GM18508 (cell line): ENCODE results near the gene IDH2.

ENCODE experiments used
- ATAC-seq: cut with Tn5 transposase; IDR thresholded peaks from one replicate; pipeline ENCODE4 v1.9.1; 2021; ENCODE audit warnings: moderate number of reproducible peaks; ENCODE audit not compliant: insufficient read depth, unreplicated experiment

The IDH2 gene

DNA sequence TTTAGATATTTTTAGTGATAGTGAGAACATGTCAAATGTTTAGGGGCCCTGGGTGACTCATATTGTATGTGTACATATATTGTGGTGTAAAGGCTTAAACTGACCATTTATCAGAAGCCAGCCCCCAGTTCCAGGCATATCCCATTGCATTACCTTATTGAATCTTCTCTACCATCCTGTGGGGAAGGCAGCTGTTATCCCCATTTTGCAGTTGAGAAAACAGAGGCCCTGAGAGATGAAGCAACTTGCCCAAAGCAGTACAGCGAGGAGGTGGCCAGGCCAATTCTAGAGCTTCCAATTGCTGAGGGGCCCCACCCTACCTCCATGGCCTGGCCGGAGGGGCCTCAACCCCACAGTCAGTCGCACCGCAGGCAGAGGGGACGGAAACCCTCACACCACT, 53.2 kb downstream of the IDH2 start:
- ATAC-seq = no peak

DNA sequence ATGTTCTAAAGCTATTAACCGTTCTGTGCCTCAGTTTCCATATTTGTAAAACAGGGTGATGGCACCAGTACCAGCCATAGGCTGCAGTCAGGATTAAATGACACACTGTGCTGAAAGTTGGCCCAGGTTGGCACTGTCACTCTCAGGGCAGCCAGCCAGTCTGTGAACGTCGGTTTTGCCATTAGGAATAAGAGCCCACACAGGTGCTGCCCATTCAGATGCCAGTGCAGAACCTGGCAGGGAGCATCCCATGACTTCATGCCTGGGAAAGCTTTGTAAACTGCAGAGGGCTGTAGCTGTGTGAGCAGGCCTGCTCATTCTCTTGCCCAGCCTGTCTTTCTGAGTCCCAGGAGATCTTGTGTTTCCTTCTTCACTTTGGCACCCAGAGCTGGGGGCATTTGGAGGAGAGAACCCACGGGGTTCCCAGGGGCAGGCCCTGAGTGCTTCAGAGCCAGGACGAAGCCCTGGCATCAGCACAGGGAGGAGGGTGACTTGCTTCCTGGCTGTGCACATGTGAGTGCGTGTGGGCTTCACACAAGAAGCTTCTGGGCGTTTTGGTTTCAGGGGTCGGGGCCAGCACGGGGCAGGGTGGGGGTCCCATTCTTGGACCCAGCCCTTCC, 54.2 kb downstream of the IDH2 start:
- ATAC-seq = no peak

DNA sequence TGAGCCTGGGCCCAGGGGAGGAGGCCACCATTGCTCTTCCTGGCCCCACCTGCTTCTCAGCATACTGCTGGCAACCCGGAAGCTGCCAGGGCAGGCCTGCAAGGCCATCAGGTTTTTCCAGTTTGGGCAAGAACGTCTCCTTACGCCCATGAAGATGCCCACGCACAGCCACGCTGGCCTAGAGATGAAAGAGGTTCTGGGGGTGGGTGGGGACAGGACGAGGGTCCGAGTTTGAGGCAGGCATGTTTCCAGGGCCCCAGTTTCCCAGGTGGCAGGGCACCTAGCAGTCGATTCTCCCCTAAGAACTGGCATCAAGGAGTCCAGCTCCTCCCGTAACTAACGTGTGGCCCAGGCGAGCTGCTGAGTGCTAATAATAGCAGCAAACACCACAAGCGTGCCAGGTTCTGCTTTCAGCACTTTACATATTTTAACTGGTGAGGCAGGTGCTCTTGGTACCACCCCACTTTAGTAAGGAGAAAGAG, 55.3 kb downstream of the IDH2 start:
- ATAC-seq = no peak

DNA sequence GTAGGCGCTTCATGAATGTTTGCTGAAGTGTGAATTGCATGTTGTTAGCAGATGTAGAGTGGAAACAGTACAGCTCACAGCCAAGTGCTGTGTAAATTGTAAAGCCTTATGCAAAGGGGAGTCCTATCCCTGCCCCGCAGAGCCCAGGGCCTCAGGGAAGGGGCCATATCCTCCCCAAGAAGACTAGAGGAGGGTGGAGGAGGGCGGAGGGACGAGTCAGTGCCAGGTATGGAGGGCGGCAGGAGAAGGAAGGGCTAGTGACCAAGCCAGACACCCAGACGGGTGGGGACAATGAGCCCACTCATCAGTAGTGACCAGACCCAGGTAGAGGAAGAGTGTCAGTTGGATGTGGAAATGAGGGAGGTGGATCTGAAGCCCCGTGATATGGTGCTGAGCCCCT, 56.0 kb downstream of the IDH2 start:
- ATAC-seq = no peak

DNA sequence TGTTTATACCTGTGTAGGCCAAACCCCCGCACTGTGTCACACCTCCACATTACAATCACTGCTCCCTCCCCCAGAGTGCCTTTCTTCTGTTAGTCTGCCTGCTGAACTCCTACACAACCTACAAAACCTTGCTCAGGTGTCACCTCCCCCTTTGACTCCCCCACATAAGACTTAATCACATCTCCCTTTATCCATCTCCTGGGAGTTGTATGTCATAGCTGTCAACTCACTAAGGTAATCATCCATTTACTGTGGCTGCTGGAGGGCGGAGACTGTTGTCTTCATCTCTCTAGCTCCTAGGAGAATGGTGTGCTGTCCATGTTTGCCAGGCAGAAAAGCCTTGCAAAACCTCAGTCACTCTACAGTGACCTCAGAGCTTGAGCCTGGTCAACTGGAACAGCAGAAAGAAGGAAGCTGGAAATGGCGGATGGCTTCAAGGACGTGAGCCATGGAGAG, 57.3 kb downstream of the IDH2 start:
- ATAC-seq = no peak

DNA sequence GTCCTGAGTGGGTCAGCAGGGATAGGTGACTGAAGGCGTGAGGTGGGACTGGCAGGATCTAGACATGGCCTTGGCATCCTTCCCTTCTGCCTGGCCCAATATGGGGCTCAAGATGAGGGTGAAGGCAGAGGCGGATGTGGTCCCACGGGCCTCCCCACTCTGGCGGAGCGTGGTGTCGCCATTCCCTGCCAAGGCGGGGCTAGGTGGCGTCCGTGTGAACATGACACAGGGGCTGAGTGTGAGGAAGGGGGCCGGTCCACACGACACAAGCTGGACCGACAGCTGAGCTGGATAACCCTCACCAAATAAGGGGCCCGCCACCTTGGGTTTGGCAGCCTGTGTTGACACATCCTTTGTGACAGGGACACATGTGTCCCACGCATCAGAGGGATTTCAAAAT, 58.1 kb downstream of the IDH2 start:
- ATAC-seq = no peak

DNA sequence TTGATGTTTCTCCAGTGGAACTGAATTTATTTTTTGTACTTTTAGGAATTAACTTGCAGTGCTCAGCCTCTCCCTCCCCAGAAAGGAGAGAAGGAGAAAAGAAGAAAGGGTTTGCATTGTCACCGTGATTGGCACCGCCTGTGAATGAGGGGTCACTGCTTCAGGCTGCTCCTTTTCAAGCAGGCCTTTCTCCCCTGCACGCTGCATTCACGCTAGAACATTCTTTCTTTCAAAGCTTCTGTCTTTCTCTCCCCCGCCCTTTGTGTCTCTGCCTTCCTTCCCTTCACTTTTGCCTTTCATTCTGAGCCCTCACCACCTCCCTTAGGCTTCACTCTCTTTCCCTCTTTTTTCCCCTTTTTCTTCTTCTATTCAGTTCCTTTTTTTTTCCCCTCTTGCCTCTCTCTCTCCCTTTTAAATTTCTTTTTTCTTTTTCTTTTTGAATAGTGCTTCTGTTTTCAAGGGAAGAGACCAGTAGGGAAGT, 58.7 kb downstream of the IDH2 start:
- ATAC-seq = no peak

DNA sequence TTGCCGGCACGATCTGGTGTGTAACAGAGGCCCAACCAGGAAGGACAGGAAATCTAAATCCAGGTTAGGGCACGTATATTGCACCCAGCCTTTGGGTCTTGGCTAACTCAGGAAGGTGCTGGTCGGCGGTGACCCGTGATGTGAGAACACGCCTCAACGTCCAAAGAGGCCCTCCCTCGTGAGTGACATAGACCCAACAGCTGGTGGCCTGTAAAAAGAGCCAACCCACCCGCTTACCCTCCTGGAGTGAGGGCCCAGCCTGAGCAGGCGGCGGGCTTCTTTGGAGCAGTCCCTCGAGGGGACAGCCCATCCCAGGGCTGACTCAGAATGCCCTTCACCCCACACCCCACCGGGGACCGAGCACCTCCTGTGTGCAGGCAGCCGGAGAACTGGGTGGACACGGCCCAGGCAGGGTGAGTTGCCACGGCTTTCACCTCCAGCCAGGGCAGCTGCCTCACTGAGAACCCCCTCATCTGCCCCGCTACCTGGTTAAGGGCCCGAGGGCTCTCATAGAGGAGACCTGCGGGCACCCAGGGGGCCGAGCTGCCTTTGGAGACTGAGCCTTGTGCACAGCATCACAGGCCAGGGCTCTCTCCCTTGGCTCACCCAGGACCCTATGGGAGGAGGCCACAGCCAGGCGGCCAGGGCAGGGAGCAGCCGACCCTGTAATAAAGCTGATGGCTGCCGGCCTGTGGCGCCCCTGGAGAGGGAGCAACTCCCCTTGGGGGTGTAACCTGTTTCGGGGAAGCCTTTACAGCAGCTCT, 59.3 kb downstream of the IDH2 start:
- ATAC-seq = no peak

DNA sequence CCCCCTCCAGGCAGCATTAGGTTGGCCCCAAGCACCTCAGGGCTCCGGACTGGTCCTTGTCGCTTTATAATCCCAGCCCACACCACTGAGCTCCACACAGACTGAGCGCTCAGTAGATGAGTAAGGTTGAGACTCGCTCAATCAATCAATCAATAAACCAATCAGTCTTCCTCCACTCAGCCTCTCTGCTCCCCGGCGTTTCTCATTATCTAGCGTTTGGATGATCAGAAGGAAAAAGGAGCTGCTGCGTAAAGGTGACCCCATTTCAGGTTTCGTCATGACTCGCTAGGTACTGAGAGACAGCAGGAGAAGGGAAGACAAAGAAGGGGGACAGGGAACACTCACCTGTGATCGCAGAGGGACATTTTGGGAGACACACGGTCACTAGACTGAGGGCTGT, 59.9 kb downstream of the IDH2 start:
- ATAC-seq = no peak

DNA sequence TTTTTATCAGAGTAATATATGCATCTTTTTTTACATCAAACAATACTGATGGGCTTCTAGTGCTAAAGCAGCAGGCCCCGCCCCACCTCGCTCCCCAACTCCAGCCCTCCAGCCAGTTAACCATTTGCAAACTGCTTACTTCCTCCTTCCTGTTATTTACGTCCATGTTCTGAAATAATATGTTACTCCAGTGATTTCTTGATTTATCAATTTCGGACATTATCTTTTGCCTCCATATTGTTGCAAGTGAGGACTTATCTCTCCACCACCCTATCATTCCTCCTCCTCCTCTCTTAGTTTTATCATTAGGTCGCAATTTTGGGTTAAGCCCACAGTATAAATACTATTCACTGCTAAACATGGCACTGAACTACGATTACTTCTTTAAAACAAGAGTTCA, 61.6 kb downstream of the IDH2 start:
- no peak for ATAC-seq

DNA sequence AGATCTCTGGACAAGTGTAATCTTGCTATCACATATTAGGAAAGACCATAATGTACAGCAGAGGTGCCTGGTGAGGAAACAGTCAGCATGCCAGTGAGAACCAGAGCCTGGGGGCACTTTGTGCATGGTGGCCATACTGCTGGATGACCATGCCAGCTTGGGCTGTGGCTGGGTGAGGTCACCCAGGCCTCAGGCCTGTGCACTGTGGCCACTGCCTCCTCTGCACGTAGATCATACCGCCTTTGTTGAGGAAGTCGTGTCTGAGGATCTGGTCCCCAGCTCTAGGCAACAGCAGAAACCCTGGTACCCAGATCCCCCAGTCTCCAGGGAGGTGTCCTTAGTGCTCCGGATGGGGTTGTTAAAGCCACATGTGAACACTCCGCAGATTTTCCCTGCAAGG, 62.3 kb downstream of the IDH2 start:
- no peak for ATAC-seq

DNA sequence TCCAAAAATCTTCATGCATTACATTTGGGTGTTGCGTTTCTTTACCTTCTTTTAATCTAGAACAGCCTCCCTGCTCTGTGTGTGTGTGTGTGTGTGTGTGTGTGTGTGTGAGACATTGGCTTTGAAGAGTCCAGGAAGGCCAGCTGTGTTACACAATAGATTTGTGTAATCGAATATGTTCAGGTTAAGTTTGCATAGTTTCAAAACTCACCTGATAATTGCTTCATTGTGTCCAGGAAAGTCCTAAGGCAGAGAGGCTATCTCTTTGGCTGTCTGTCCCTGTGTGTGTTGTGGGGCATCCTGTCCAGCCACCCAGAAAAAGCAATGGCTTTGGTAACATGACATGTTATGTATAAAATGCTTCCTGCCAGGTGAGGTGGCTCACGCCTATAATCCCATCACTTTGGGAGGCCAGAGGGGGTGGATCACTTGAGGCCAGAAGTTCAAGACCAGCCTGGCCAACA, 63.6 kb downstream of the IDH2 start:
- ATAC-seq = no peak

DNA sequence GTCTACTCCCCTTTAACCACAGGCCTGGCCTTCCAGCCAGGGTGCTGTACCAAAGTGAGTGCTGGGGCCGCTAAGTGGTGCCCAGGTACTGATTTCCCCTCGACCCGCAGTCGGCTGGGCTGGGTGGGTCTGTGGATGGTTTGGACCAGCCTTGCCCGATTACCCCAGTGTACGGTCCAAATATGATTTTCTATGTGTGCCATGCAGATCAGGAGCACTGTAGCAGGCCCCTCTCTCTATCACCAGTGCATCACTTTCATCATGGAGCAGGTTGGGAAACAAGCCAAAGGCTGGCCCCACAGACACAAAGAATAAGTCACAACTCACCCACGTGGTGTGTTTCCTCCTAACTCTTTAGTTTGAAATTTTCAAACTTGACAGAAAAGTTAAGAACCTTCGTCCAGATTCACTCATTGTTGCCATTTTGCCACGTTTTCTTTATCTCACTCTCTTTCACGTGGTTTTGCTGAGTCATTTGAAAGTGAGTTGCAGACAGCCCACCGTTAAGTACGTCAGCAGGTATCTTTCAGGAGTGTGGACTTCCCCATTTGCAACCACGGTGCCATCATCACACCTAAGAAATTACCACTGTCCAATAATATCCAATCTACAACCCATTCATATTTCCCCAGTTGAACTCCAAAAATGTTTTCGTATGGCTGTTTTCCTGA, 64.2 kb downstream of the IDH2 start:
- ATAC-seq = no peak

DNA sequence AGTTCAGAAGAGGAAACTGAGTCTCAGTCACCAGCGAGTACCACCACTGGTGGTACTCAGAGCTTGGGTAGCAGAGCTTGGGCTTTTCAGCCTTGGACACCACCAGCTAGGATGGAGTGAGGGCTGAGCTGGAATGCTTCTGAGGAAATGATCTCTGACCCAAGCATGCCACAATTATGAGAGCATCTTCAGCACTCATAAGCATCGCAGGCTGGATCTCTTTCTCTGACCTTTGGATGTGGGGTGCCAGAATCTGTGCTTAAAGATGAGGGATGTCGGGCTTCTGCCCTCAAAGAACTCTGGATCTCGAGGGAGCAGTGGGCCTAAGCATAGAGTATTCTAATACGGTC, 64.8 kb downstream of the IDH2 start:
- ATAC-seq = no peak

DNA sequence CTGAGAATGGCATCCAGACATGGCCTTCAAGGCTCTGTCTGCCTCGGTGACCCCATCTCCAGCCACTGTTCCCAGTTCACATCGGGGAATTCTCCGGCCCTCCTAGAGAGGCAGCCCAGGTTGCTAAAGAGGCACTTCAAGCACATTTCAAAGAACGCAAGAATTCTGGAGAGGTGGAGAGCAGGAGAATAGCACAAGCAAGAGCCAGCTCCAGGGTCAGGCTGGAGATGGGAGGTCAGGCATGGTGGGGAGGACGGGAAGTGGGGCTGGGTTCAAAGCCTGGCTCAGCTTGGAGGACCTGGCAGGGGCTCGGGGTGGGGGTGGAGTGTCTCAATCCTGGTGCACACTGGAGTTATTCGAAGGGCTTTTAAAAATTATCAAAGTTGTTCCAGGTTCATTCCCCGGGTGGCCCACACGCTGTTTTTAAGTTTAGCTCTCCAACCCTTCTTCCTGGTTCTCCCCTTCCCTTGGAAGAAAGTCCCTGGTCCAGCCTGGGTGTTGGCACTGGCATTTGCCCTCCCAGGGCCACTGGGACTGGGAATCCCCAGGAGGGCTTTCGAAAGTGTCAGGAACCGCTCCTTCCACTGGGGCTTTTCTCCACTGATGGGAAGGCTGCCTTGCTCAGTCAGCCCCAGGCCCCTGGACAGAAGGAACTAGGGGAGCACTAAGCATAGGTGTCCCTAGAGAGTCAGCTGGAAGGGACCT, 65.3 kb downstream of the IDH2 start:
- ATAC-seq = no peak

DNA sequence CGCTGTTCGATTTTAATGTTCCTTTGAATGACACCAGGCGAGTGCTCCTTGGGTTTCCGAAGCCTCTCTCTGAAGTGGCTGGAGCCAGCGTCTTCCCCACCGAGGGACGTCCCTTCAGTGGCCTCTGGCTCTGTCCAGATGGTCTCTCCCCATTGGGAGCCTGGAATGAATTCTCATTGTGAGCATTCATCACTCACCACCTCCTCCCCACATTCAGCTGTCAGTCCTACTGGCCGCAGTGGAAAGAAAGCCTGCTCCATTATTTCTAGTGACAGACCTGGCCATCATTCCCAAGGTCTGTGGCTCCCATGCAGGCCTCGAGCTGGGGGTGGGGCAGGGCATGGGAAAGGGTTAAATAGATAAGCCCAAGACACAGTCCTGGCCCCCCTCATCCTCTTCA, 65.9 kb downstream of the IDH2 start:
- no peak for ATAC-seq

DNA sequence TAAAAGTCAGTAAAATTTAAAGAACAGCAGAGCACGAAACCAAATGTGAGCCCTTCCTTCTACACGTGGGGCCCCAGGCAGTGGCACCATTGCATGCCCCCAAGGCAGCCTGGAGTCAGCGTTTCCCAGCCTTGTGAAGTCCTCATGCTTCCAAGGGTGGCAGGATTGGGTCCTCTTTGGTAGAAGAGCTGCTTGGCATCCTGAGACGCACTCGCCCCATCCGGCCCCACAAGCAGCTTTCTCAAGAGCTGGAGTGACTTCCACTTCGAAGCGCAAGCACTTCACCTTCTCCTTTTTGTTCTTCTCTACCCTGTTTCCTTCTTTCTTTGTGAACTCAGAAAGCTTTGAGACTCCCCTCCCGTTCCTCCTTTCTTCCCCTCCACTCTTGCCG, 66.4 kb downstream of the IDH2 start:
- ATAC-seq = no peak

DNA sequence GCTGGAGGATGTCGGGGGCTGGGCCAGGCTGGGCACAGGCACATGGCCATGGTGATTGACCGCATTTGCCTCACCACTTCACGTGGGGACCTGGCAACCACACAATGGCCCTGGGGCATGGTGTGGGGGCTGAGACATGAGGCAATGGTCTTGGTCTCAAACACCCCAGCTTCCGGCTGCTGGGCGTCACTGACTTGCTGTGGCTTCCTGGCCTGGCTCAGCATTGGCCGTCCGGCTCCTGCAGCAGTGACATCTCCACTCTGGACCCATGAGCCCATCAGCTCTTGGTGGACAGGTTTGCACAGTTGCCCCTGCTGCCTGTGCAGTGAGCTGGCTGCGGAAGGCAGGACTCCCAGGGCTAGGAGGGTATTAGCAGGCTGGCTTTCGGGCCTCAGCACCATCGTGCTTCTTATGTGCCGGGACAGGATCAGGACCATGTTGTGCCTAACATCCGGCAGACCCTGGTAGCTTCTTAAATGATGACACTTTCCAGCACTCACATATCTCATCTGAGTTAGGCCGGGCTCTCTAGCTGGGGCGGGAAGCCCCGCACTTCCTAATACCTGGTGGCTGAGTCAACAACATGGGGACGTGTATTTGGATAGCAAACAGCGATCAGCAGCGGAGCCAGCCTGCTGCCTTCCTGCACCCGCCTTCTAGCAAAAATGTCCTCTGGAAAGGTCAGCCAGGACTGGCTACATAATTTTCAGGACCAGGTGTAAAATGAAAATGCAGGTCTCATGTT, 67.0 kb downstream of the IDH2 start:
- no peak for ATAC-seq

DNA sequence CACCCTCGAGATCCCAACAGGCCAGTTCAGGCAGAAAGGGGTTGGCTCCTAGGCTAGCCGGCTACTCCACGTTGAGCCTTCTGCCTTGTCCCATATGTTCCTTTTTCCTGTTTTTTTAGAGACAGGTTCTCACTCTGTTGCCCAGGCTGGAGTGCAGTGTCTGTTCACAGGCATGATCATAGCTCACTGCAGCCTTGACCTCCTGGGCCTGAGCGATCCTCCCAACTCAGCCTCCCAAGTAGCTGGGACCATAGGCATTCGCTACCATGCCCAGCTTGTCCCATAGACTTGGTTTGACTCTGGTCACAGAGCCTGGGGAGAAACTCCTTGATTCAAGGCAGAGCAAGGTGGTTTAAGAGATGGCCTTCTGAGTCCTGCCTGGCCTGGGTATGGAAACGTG, 68.8 kb downstream of the IDH2 start:
- ATAC-seq = no peak
